Naive thymus-derived CD8-positive, alpha-beta T cell (primary cell): ENCODE measurements around the gene CLMN. TPM values are rescaled to one million over a fixed set of nuclear protein-coding genes. Genes with fewer than 3 reads are reported as not detected.
A peak's percentile ranks its signal among the peaks of the same experiment; 100 is the strongest.

Experiments used
- ATAC-seq, 2 donors: fragments of 150-1000 bp; cut with Tn5 transposase in 1 of 2; sonication (Bioruptor Pico), chemical (Tn5 transposase) in 1 of 2; 1 replicate in 1 of 2; 2 replicates in 1 of 2; pipeline ENCODE4 v1.10.0; 2021; ENCODE audit warnings: mild to moderate bottlenecking in 2 of 2, moderate library complexity in 2 of 2
- POLR2A ChIA-PET: fragments of 350-600 bp; sonication (Branson Sonifier 250); formaldehyde crosslinking; loops from one replicate; lab custom pipeline; 2021; ENCODE audit warnings: antibody characterized with exemption; lab: Charles Lee
- DNase-seq, 10 donors: peaks; one replicate each; pipeline versions ENCODE4 v3.0.0 to v3.0.0-alpha.2; 2020 to 2022
- H3K27ac Mint-ChIP-seq, 10 donors: one replicate each; pipeline ENCODE4 v1.8.0; 2020 to 2022; ENCODE audit warnings: mild to moderate bottlenecking in 10 of 10, mixed read lengths in 10 of 10, moderate library complexity in 4 of 10, inconsistent platforms in 1 of 10
- H3K27me3 Mint-ChIP-seq, 5 donors: one replicate each; pipeline ENCODE4 v1.8.0; 2021 to 2022; ENCODE audit warnings: mixed read lengths in 5 of 5
- H3K36me3 Mint-ChIP-seq, 3 donors: one replicate each; pipeline ENCODE4 v1.8.0; 2020 to 2022; ENCODE audit warnings: mixed read lengths in 3 of 3, mild to moderate bottlenecking in 2 of 3, inconsistent platforms in 1 of 3
- H3K4me1 Mint-ChIP-seq, 4 donors: one replicate each; pipeline ENCODE4 v1.8.0; 2021 to 2022; ENCODE audit warnings: mixed read lengths in 4 of 4
- H3K4me3 Mint-ChIP-seq, 10 donors: one replicate each; pipeline ENCODE4 v1.8.0; 2020 to 2022; ENCODE audit warnings: mild to moderate bottlenecking in 10 of 10, mixed read lengths in 10 of 10, moderate library complexity in 6 of 10, inconsistent platforms in 1 of 10
- H3K9me3 Mint-ChIP-seq, 9 donors: one replicate each; pipeline ENCODE4 v1.8.0; 2020 to 2022; ENCODE audit warnings: mixed read lengths in 9 of 9, mild to moderate bottlenecking in 3 of 9, inconsistent platforms in 1 of 9, moderate library complexity in 1 of 9
- polyA plus RNA-seq, 3 donors: library from polyadenylated mRNA; unstranded; fragments of 300-500 nt; fragmentation: Illumina TruSeq; gene quantifications; one replicate each; pipeline ENCODE4 v1.2.3, GENCODE V29; 2021
- total RNA-seq, 8 experiments: library from RNA in 2 of 8; stranded (reverse) in 2 of 8; gene quantifications; one replicate each; pipeline ENCODE4 v1.2.3 and lab custom pipeline; 2021 to 2026

The CLMN gene
- 1 to 10 TPM; 2.0 to 2.2 TPM for total RNA-seq
- polyA plus RNA-seq, result under 1 TPM; 0.07 to 0.32 (median 0.18) TPM
- 0 to 3.0 (median 1.9) reads per million in 6 experiments for total RNA-seq (lab: John Stamatoyannopoulos, UW)

DNA sequence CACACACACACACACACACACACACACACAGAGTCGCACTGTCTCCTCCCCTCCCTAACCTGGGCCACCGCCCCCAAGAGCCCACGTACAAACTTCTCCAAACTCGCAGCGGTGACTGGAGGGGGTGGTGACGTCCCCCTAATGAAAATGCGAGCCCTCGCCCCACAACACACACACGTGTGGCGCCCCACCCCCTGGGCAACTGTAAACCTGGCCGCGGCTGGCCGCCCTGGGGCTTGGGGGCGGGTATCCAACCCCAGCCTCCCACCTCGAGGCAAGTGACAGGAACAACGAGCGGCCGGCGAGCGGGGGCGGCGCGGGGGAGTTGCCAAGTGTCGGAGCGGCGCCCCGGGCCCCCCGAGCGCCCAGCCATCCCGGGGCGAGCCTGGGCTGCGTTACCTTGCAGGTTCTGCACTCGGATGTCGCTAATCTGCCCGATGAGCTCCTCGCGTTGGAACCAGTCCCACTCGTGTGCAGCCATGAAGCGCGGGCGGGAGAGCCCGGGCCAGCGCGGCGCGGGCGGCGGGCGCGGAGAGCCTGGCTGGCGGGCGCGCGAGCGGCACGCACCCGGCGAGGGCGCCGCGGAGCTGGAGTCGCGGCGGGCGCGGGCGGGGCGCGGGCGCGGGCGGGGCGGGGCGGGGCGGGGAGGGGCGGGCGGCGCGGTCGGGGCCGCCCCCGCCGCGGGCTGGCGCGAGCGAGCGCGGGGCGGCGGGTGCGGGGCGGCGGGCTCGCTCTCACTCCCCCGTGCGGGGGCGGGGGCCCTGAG is at the start of gene CLMN:
TSS of gene CLMN (minus strand) at position 597 of the 766 bp plus-strand sequence. CDS start at position 481, 116 bp downstream.
- Mint-ChIP-seq H3K4me3 (peak within 1 kb of the TSS; percentile 69 to 91 (median 85)), H3K27me3 (peaks cover 0 to 23% (median 7%) of the 10 kb centered on the region in 5 donors), H3K9me3 (no peaks in the 10 kb centered on the region), H3K36me3 (no peaks in the 10 kb centered on the region), H3K27ac (peak within 1 kb of the TSS in 6 of 10 donors; percentile 1 to 79 (median 62)), H3K4me1 (peaks cover 11 to 17% (median 15%) of the 10 kb centered on the region in 4 donors)
- ATAC-seq (peak; percentile 73 to 77), DNase-seq (peak; percentile 19 to 76 (median 42))
- POLR2A ChIA-PET, result interaction anchor here (0.7 kb wide), 1 partner anchor 171 kb away, joined by 3 read pairs; no protein-coding TSS in a partner anchor

GRCh38 chr14:95365401-95365800 is 45.7 kb upstream of the CLMN start:
- Mint-ChIP-seq H3K27me3 (peaks cover 20 to 61% (median 32%) of the 10 kb centered on the region in 5 donors), H3K36me3 (no peaks in the 10 kb centered on the region), H3K27ac (no peak overlapping the region), H3K4me1 (peaks cover 0 to 4% (median 0%) of the 10 kb centered on the region in 4 donors), H3K9me3 (no peaks in the 10 kb centered on the region), H3K4me3 (no peak overlapping the region)
- DNase-seq (no peak), ATAC-seq (no peak)
- POLR2A ChIA-PET, result no interaction called here

GRCh38 chr14:95364481-95365209 is 44.9 kb upstream of the CLMN start:
- Mint-ChIP-seq H3K36me3 (no peaks in the 10 kb centered on the region), H3K9me3 (no peaks in the 10 kb centered on the region), H3K27me3 (peaks cover 20 to 62% (median 32%) of the 10 kb centered on the region in 5 donors), H3K27ac (peak overlapping the region in 1 of 10 donors; percentile 66), H3K4me1 (peaks cover 0 to 4% (median 0%) of the 10 kb centered on the region in 4 donors), H3K4me3 (no peak overlapping the region)
- POLR2A ChIA-PET, result no interaction called here
- ATAC-seq (no peak), DNase-seq (no peak)

DNA sequence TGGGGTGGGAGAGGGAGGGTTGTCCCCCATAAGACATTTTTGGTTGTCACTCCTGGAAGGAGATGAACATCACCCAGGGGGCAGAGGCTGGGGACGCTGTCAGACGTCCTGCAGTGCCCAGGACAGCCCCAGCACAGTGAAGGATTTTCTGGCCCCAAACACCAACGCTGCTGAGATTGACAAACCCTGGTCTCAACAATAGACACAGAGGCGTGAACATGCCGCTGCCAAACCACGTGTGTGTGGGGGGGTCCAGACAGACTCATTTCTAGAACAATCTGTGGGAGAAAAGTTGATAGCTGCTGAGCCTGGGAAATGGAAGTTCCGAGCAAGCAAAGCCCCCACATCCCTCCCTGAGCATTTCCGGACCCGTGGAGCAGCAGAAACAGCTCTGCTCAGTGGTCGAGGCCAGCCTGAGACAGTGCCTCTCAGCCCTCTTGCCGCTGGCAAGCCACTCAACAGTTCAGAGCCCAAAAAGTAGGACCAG is 43.8 kb upstream of the CLMN start:
- DNase-seq (no peak), ATAC-seq (no peak)
- POLR2A ChIA-PET, result no interaction called here
- peaks cover 20 to 61% (median 30%) of the 10 kb centered on the region in 5 donors for H3K27me3 Mint-ChIP-seq
- no peak overlapping the region for H3K27ac Mint-ChIP-seq
- no peaks in the 10 kb centered on the region for H3K9me3 Mint-ChIP-seq
- H3K4me3 Mint-ChIP-seq, result no peak overlapping the region
- H3K4me1 Mint-ChIP-seq, result peaks cover 0 to 4% (median 0%) of the 10 kb centered on the region in 4 donors
- no peaks in the 10 kb centered on the region for H3K36me3 Mint-ChIP-seq

GRCh38 chr14:95362138-95362494 is 42.4 kb upstream of the CLMN start:
- DNase-seq (no peak), ATAC-seq (no peak)
- H3K4me1 Mint-ChIP-seq, result peaks cover 0 to 4% (median 0%) of the 10 kb centered on the region in 4 donors
- H3K36me3 Mint-ChIP-seq, result no peaks in the 10 kb centered on the region
- H3K4me3 Mint-ChIP-seq, result no peak overlapping the region
- no peaks in the 10 kb centered on the region for H3K9me3 Mint-ChIP-seq
- peaks cover 20 to 66% (median 28%) of the 10 kb centered on the region in 5 donors for H3K27me3 Mint-ChIP-seq
- H3K27ac Mint-ChIP-seq, result no peak overlapping the region
- POLR2A ChIA-PET, result no interaction called here

DNA sequence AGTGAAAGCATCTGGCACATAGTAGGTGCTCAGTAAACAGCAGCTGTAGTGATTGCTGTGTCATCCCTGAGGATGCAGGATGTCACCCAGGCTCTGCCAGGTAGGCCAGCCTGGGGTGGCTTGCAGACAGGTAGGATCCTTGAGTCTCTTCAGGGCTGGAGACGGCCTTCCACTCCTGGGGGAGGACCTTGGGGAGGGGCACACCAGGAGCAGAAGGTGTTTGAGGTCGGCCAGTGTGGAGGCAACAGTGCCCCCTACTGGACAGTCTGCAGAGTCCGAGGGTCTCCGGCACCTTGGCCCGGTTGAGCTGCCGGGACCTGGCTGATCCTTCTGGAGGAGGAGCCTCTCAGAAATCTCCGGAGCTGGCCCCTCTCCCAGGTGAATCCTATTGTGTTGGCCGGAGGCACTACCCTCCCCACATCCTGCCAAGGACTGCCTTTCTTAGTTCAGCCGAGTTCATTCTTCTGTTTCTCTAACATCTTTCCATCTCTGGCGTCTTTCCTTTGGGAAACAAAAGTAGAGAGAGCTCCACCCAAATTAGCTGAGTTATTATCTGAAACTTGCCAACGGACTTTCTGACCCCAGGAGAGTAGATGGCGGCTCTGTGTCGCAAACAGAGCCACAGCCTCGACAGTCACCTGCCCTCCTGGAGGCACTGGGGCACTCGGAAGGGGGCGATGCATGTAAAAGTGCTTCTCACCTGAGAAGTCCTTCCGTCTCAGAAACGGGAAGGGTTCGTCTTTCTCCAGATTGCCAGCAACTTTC is 41.8 kb upstream of the CLMN start:
- POLR2A ChIA-PET, result no interaction called here
- Mint-ChIP-seq H3K27ac (no peak overlapping the region), H3K36me3 (no peaks in the 10 kb centered on the region), H3K4me1 (peaks cover 0 to 4% (median 0%) of the 10 kb centered on the region in 4 donors), H3K4me3 (no peak overlapping the region), H3K27me3 (peaks cover 20 to 65% (median 27%) of the 10 kb centered on the region in 5 donors), H3K9me3 (no peaks in the 10 kb centered on the region)
- ATAC-seq (peak in 1 of 2 donors; percentile 56), DNase-seq (peak in 4 of 10 donors; percentile 1 to 7 (median 4))

DNA sequence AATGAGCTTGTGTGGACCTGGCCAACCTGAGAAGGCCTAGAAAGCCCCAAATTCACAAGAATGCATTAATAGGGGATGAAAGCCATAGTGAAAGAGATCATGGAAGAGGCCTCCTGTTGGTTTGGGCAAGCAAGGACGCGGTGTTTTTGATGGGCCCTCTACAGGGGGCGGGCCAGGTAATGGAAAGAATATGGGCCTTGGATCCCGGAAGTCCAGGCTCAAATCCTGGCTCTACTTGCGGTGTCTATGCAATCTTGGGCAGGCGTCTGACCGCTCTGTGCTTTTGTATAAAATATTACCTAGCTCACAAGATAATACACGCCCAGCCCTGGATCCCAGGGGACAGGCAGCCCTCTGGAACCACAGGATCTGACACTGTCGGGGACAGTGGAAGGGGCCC is 41.1 kb upstream of the CLMN start:
- ATAC-seq (no peak), DNase-seq (no peak)
- no peaks in the 10 kb centered on the region for H3K36me3 Mint-ChIP-seq
- H3K27ac Mint-ChIP-seq, result no peak overlapping the region
- H3K9me3 Mint-ChIP-seq, result no peaks in the 10 kb centered on the region
- peaks cover 20 to 61% (median 23%) of the 10 kb centered on the region in 5 donors for H3K27me3 Mint-ChIP-seq
- H3K4me1 Mint-ChIP-seq, result peaks cover 0 to 4% (median 0%) of the 10 kb centered on the region in 4 donors
- no peak overlapping the region for H3K4me3 Mint-ChIP-seq
- POLR2A ChIA-PET, result no interaction called here

DNA sequence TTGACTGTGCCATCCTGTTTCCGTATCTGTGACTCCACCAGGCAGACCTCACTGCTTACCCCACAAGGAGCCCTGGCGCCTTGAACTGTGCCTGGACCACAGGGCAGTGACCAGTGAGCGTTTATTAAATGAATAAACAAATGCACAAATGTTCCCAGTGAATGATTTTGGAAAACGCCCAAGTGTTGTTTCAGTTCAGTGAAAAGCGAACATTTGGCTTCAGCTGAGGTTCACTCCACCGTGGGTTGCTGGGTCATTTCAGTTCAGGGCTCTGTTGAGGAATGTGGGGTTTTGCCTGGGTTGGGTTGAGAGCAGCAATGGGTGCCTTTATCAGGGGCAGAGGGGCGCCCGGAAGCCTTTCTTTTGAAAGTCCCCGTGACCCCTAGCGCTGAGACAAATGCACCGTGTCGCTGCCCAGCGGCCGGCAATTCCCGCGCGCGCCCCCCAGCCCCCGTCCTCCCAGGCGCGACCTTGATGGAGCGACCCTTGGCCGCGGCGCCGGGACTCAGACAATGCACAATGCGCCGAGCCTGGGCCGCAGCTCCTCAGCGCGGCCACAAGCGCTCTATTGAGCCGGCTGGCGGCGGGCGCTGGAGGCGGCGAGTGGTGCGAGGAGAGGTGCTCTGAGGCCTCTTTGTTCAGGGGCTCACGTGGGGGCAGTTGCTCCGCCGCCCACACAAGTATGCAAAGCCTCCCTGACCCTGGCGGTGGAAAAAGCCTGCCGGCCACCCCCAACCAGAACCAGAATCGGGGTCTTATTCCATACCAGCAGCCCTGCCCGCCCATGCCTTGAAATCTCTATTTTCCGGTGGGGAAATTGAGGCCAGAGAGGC is 40.5 kb upstream of the CLMN start:
- no peaks in the 10 kb centered on the region for H3K36me3 Mint-ChIP-seq
- H3K4me1 Mint-ChIP-seq, result peaks cover 0 to 4% (median 0%) of the 10 kb centered on the region in 4 donors
- no peak overlapping the region for H3K4me3 Mint-ChIP-seq
- POLR2A ChIA-PET, result no interaction called here
- H3K27me3 Mint-ChIP-seq, result peaks cover 19 to 59% (median 21%) of the 10 kb centered on the region in 5 donors
- no peak overlapping the region for H3K27ac Mint-ChIP-seq
- DNase-seq, result no peak
- ATAC-seq, result no peak
- peaks cover 0 to 3% (median 0%) of the 10 kb centered on the region in 9 donors for H3K9me3 Mint-ChIP-seq

DNA sequence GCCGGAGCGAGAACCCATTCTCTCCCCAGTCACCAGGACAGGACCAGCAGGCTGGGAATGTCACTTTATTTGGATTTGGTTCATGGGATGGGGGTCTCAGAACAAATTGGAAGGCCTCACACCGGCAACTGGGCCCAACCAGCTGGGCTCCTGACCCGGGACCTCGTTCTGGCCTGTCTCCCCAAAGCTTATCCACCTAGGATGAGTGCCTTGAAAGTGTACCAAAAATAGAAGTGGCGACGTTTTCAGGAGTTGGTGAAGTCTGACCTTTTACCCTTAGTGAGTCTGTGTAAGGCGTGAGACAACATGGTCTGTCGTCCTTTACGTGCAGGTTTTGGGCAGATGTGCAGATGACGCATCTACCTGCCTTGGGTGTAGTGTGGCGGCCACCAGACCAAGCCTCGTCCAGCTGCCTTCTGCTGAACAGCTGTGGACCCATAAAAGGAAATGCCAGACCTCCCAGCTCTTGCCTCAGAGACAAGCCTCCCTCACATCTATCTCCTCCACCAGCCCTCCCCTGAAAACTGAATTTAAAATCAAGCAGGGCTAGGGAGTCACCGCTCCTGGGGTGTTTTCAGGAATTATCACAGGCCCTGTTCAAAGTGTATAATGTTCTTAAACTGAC is 36.6 kb upstream of the CLMN start:
- POLR2A ChIA-PET, result no interaction called here
- no peak overlapping the region for H3K4me3 Mint-ChIP-seq
- DNase-seq (no peak), ATAC-seq (no peak)
- H3K4me1 Mint-ChIP-seq, result peaks cover 0 to 4% (median 0%) of the 10 kb centered on the region in 4 donors
- H3K27me3 Mint-ChIP-seq, result peaks cover 4 to 26% (median 17%) of the 10 kb centered on the region in 5 donors
- no peak overlapping the region for H3K27ac Mint-ChIP-seq
- peaks cover 0 to 20% (median 10%) of the 10 kb centered on the region in 9 donors for H3K9me3 Mint-ChIP-seq
- peaks cover 0 to 10% (median 0%) of the 10 kb centered on the region in 3 donors for H3K36me3 Mint-ChIP-seq

- peaks cover 0 to 20% (median 10%) of the 10 kb centered on the region in 9 donors for H3K9me3 Mint-ChIP-seq
- ATAC-seq, result no peak
- no peak for DNase-seq
- H3K27me3 Mint-ChIP-seq, result peaks cover 3 to 19% (median 14%) of the 10 kb centered on the region in 5 donors
- no peak overlapping the region for H3K27ac Mint-ChIP-seq
- POLR2A ChIA-PET, result no interaction called here
- H3K4me1 Mint-ChIP-seq, result peaks cover 0 to 4% (median 0%) of the 10 kb centered on the region in 4 donors
- H3K4me3 Mint-ChIP-seq, result no peak overlapping the region
- peaks cover 0 to 10% (median 0%) of the 10 kb centered on the region in 3 donors for H3K36me3 Mint-ChIP-seq
These were observed 35.7 kb upstream of the CLMN start for GRCh38 chr14:95355422-95355821.

DNA sequence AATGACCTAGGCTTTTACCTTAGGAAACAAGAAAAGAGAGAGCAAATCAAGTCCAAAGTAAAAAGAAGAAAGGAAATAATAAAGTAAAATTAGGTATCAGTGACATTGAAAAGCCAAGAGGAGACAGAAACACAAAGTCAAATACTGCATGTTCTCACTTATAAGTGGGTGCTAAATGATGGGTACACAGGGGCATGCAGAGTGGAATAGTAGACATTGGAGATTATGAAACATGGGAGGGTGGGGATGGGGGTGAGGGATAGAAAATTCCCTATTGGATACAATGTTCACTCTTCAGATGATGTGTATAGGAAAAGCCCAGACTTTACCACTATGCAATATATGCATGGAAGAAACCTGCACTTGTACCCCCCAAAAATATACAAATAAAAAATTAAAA is 35.1 kb upstream of the CLMN start:
- no peak overlapping the region for H3K4me3 Mint-ChIP-seq
- POLR2A ChIA-PET, result no interaction called here
- peaks cover 0 to 20% (median 10%) of the 10 kb centered on the region in 9 donors for H3K9me3 Mint-ChIP-seq
- H3K36me3 Mint-ChIP-seq, result peaks cover 0 to 10% (median 0%) of the 10 kb centered on the region in 3 donors
- DNase-seq (no peak), ATAC-seq (no peak)
- H3K27ac Mint-ChIP-seq, result no peak overlapping the region
- peaks cover 3 to 19% (median 17%) of the 10 kb centered on the region in 5 donors for H3K27me3 Mint-ChIP-seq
- peaks cover 0 to 4% (median 0%) of the 10 kb centered on the region in 4 donors for H3K4me1 Mint-ChIP-seq
